ENCODE measurements around the gene IL23R.
A peak's percentile ranks its signal among the peaks of the same experiment; 100 is the strongest.

Gene IL23R

GRCh38 chr1:67148516-67149178 lies 17.6 kb upstream of the IL23R start:
- TF ChIP-seq CTCF (IDR thresholded peaks at IDR 0.05; ENCODE audit: low read depth, low read length) (no peak), EZH2phosphoT487 (IDR thresholded peaks at IDR 0.05; ENCODE audit: low read depth) (no peak)
- Histone ChIP-seq H2AFZ (ENCODE audit: low read depth, low read length) (peak overlapping the region; percentile 63), H3K79me2 (ENCODE audit: low read length) (no peaks in the 10 kb centered on the region)

GRCh38 chr1:67149179-67149770 lies 17.0 kb upstream of the IL23R start:
- no peak for TF ChIP-seq EZH2phosphoT487 (IDR thresholded peaks at IDR 0.05; ENCODE audit: low read depth)
- peak; percentile 80 for TF ChIP-seq CTCF (IDR thresholded peaks at IDR 0.05; ENCODE audit: low read depth, low read length)
- H3K79me2 ChIP-seq (ENCODE audit: low read length) = no peaks in the 10 kb centered on the region
- H2AFZ ChIP-seq (ENCODE audit: low read depth, low read length) = peak overlapping the region; percentile 63; the same call in 1 of the 2 replicates
- H3K4me1 ChIP-seq (ENCODE audit: low read length) = peaks cover 12% of the 10 kb centered on the region
- H3K9ac ChIP-seq (ENCODE audit: low read length) = no peak overlapping the region
- H3K4me3 ChIP-seq (ENCODE audit: low read length) = peak overlapping the region; percentile 30; the same call in 1 of the 2 replicates
- H3K9me3 ChIP-seq (ENCODE audit: insufficient read depth, low read length) = no peaks in the 10 kb centered on the region
- no peaks in the 10 kb centered on the region for H4K20me1 ChIP-seq (ENCODE audit: insufficient read depth, low read length)
- H3K4me2 ChIP-seq (ENCODE audit: low read length) = peak overlapping the region; percentile 71
- no peaks in the 10 kb centered on the region for H3K36me3 ChIP-seq (replicated peaks; ENCODE audit: low read depth, low read length)
- peaks cover 14% of the 10 kb centered on the region for H3K27me3 ChIP-seq (ENCODE audit: low read depth, low read length)
- H3K27ac ChIP-seq (ENCODE audit: low read length) = no peak overlapping the region

More at GRCh38 chr1:67148516-67149178, 17.6 kb upstream of the IL23R start:
- no peak overlapping the region for H3K9ac ChIP-seq (ENCODE audit: low read length)
- H3K36me3 ChIP-seq (replicated peaks; ENCODE audit: low read depth, low read length) = no peaks in the 10 kb centered on the region
- H3K9me3 ChIP-seq (ENCODE audit: insufficient read depth, low read length) = no peaks in the 10 kb centered on the region
- no peak overlapping the region for H3K4me3 ChIP-seq (ENCODE audit: low read length)
- H4K20me1 ChIP-seq (ENCODE audit: insufficient read depth, low read length) = no peaks in the 10 kb centered on the region
- H3K4me1 ChIP-seq (ENCODE audit: low read length) = peaks cover 18% of the 10 kb centered on the region
- peaks cover 14% of the 10 kb centered on the region for H3K27me3 ChIP-seq (ENCODE audit: low read depth, low read length)
- H3K27ac ChIP-seq (ENCODE audit: low read length) = no peak overlapping the region
- peak overlapping the region; percentile 71 for H3K4me2 ChIP-seq (ENCODE audit: low read length)

GRCh38 chr1:67150931-67151330 lies 15.3 kb upstream of the IL23R start:
- Histone ChIP-seq H3K79me2 (ENCODE audit: low read length) (no peaks in the 10 kb centered on the region), H3K9ac (ENCODE audit: low read length) (no peak overlapping the region), H2AFZ (ENCODE audit: low read depth, low read length) (no peak overlapping the region), H3K36me3 (replicated peaks; ENCODE audit: low read depth, low read length) (no peaks in the 10 kb centered on the region), H3K27me3 (ENCODE audit: low read depth, low read length) (peaks cover 14% of the 10 kb centered on the region), H4K20me1 (ENCODE audit: insufficient read depth, low read length) (no peaks in the 10 kb centered on the region), H3K27ac (ENCODE audit: low read length) (no peak overlapping the region), H3K9me3 (ENCODE audit: insufficient read depth, low read length) (no peaks in the 10 kb centered on the region), H3K4me1 (ENCODE audit: low read length) (peaks cover 10% of the 10 kb centered on the region), H3K4me3 (ENCODE audit: low read length) (no peak overlapping the region), H3K4me2 (ENCODE audit: low read length) (no peak overlapping the region)
- TF ChIP-seq CTCF (IDR thresholded peaks at IDR 0.05; ENCODE audit: low read depth, low read length) (no peak), EZH2phosphoT487 (IDR thresholded peaks at IDR 0.05; ENCODE audit: low read depth) (no peak)

GRCh38 chr1:67158401-67158800 lies 7.9 kb upstream of the IL23R start:
- TF ChIP-seq CTCF (IDR thresholded peaks at IDR 0.05; ENCODE audit: low read depth, low read length) (no peak), EZH2phosphoT487 (IDR thresholded peaks at IDR 0.05; ENCODE audit: low read depth) (no peak)
- H3K27me3 ChIP-seq (ENCODE audit: low read depth, low read length) = no peaks in the 10 kb centered on the region

More at GRCh38 chr1:67158401-67158800, 7.9 kb upstream of the IL23R start:
- Histone ChIP-seq H3K4me2 (ENCODE audit: low read length) (no peak overlapping the region), H3K4me3 (ENCODE audit: low read length) (no peak overlapping the region), H3K79me2 (ENCODE audit: low read length) (no peaks in the 10 kb centered on the region), H4K20me1 (ENCODE audit: insufficient read depth, low read length) (no peaks in the 10 kb centered on the region), H3K36me3 (replicated peaks; ENCODE audit: low read depth, low read length) (no peaks in the 10 kb centered on the region), H3K4me1 (ENCODE audit: low read length) (peaks cover 2% of the 10 kb centered on the region; the same call in 1 of the 2 replicates), H2AFZ (ENCODE audit: low read depth, low read length) (no peak overlapping the region), H3K27ac (ENCODE audit: low read length) (no peak overlapping the region), H3K9me3 (ENCODE audit: insufficient read depth, low read length) (no peaks in the 10 kb centered on the region), H3K9ac (ENCODE audit: low read length) (no peak overlapping the region)

Measured in OCI-LY3 (cell line).